Activated CD4-positive, alpha-beta T cell treated with anti-CD3 and anti-CD28 coated beads for 24 hours (primary cell): ENCODE measurements around the gene FOXP2.
"Not testable (repeated sequence)": the region's sequence is repeated elsewhere in the genome, so short reads cannot be mapped to it uniquely, and the experiment has no call there.

Experiments
- DNase-seq, 2 donors: peaks; one replicate each; pipeline ENCODE4 v3.0.0-alpha.2; 2020; ENCODE audit warnings: low read depth in 2 of 2

FOXP2 gene

DNA sequence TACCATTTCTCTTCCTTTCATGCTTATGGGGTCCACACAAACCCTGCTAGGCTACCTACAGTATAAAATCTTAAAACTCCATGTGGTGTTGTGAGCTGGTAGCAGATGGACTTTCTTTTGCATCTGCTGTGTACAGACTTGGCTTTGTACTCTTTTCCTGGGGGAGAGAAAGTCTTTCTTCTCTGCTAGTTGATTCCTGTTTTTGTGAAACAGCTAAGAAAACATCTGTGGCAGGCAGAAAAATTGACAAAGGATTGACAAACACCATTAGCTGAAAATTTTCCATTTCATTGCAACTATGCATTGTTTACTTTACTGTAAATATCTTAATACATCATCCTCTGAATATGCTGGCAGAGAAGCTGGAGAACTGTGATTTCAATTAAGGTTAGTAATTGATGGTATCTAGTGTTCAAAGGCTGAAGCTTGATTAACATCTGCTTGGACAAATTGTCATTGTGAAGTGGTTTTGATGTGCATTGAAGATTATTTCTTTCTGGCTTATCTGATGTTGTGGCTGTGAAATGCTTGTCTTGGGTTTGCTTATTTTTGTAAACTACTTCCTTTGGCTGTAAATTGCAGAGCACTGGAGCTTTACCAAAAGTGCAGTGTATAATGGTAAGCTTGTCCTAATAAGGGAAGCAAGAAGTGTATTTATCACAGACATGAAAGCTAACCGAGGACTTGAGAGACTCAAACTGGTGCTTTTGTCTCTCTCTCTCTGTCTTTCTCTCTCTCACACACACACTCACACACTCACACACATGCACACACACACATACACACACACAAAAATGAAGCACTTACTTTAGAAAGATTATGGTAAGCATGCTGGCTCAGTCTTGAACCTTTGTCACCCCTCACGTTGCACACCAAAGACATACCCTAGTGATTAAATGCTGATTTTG lies at the start of gene FOXP2:
FOXP2 (plus strand) TSS at position 660 of the 908 bp plus-strand sequence. CDS start 11,697 bp downstream, outside the sequence.
- DNase-seq: no peak

DNA sequence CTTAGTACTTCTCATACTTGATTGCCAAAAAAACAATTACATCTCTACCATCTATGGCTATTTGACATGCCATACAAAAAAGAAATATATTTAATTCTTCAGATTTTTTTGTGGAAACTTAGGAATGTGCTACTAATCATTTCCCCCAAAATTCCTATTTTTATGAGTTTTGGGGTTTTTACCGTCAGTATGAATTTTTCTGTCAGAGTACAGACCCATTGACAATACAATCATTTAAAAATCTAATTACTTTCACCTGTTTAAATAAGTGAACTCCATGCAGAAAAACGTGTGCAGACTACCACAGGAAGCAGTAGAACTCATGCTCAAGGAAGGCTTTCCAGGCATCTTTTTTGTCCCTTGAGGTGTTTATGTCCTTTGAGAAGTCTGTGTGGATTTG lies 48.8 kb upstream of the FOXP2 start:
- DNase-seq: no peak

DNA sequence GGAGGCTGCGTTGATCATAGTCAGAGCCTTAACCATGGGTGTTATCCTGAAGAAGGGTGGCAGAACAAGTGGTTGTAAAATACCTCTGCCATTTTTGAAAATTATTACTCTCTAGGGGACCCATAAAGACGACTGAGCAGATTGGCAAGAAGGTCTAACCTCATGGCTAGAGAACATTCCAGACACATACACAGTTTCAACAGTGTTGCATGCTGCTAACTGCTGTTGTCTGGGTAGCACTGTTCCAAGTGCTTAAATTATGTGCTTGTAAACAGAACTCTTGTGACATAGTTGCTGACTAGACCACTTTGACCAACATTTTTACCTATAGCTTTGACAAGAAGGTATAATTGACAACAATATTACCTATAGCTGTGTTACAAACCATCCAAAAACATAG lies 46.1 kb upstream of the FOXP2 start:
- DNase-seq: no peak

DNA sequence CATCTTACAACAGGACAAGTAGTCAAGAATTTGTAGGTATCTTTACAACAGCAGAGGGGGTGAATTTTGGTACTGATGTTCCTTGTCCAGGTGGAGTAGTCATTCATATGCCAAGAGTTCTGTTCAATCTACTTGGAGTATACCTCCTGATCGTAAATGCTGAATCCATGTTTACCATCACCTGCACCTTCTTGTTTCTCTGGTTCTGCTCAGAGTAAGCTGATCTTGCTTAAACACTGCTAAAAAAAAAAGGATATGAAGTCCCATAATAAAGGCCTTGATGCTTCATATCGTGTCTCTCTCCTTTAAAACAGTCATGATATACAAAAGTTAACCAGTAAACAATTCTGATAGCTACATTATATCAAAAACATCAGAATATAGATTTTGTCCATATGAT lies 45.3 kb upstream of the FOXP2 start:
- DNase-seq: no peak

DNA sequence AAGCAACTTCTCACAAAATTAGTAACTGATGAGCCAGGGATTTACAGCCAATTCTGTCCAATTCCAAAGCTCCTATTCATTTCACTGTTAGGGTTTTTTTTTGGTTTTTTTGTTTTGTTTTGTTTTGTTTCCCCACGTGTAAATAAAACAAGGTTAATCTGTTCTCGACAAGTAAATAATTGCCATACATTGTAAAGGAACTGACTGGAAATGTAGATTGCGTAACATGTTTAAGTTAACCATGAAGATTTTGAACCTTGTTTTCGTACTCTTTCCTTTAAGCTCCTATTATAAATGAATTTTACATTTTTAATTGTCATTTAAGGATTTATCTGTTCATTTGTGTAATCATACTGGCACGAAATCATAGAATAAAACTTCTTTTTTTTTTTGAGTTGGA lies 42.0 kb upstream of the FOXP2 start:
- no peak for DNase-seq

DNA sequence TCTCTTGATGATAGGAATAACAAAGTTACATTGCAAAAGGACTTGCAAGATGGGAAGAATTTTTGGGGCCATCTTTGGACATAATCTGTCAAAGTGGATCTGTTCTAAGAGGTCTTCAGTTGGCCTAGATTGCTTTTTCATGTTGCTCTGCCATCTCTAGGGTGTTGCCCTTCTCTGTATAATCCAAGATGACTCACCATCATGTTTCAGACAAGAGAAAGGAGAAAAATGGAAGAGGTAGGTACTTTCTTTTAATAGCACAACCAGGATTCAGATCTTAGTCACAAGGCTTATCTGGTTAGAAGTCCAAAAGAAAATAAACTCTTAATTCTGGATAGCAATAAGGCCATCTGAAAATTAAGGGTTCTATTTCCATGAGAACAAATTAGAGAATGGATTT lies 38.7 kb upstream of the FOXP2 start:
- no peak for DNase-seq

DNA sequence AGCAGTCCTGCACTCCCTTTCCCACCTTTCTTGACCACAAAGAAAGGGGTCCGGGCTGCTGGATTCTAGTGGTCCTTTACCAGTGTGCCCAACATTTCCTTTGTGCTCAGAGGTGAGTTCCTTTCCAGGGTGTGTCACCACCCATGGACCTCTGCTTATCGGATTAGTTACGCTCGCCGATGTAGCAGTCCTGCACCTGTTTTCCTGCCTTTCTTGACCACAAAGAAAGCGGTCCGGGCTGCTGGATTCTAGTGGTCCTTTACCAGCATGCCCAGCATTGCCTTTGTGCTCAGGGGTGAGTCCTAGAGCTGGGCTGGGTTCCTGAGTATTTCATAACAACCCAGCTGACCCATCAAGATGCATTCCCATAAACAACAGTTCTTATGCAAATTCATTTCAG lies 30.7 kb upstream of the FOXP2 start:
- not testable (repeated sequence) for DNase-seq

DNA sequence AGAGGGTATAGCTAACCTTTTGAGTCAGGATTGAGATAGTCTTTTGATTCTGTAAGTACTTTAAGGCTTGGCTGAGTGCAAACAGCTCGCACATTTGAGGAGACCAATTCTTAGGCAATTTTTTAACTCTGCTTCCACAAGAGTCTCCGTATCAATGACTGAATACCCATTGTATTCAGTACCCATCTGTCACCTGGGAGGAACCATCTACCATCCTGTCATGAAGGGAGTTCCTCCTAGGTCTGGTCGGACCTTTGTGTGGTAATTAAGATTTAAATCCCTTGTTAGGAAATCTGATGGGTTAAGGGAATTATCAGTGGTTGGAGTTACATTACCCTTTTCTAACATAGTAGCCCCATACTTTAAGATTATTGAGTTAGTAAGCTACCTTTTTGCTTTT lies 30.3 kb upstream of the FOXP2 start:
- not testable (repeated sequence) for DNase-seq

DNA sequence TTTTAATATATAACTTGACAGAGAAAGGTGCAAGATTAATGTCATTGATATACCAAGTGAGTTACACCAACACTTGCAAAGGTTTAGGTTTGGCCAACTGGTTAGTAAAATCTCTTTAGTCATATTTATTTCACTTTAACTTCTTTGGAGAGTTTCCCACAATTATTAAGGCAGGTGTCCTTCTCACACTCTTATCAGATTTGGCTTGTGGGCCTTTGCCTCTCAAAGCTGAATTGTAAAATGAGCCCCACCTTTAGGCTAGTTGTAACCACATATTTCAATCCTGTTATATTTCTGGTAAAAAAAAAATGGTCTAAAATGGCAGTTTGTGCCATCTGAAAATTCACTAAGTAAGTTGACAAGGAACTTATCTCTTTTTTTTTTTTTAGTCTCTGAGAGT lies 26.6 kb upstream of the FOXP2 start:
- no peak for DNase-seq

DNA sequence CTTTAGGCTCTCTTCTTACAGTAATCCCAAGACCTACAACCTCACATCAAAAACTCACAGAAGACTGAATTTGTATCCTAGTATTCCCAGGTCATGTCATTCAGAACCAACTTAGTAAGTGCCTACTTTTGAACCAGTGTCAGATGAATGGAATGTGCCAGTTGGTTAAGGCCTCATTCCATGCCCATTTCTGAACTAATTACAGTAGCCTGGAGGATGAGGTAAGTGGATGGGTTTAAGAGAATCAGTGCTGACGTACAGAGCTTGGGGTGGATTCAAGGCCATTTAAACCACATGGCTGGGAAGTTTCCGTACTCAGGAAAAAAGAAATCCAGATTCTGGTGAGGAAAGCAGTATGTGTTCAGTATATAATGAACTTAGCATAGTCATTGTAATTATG lies 21.9 kb upstream of the FOXP2 start:
- DNase-seq: no peak

DNA sequence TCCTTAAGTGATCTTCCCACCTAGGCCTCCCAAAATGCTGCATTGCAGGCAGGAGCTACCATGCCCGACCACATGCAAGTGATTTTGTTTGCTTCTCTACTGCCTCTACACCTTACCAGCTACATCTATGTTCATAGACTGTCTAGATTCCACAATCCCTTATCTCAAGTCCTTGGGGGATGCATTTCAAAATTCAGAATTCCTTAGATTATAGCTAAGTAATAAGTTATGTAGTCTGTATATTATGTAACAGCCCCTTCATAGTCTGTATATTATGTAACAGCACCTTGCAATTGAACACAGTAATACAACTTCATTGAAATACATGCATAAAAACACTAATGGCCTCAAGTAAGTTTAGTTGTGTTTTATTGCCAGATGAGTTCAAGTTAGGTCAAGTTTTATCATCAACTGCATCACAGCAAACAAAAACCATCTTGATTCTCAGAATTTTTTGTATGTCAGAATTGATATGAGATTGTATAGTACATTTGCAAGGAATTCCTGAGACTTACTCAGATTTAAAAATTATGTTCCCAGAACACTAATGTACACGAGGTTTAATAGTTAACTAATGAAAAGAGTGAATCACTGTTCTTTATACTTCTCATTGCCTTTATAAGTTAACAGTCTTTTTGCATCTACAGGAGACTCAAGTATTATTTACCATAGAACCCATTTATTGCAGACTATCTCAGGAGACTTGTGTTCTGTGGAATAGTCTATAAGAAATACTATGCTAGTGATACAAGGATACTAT lies 11.6 kb upstream of the FOXP2 start:
- DNase-seq: no peak

DNA sequence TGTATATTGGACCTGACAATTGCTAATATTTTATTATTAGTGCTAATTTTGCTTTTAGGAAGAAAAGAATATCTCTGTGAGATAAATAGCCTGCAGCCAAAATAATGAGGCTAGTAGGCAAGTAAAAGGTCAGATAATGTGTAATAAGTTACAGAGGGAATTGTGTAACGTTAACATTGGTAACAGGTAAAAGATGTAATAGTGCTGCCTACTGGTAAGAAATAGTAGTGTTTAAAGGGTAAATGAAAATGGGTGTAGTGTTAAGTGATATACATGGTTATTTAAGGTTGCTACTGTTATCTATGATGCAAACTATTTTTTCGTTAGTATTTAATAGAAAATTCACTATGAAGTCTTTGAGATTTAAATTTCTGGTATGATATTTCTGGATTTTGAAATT lies 9.2 kb upstream of the FOXP2 start:
- DNase-seq: no peak

DNA sequence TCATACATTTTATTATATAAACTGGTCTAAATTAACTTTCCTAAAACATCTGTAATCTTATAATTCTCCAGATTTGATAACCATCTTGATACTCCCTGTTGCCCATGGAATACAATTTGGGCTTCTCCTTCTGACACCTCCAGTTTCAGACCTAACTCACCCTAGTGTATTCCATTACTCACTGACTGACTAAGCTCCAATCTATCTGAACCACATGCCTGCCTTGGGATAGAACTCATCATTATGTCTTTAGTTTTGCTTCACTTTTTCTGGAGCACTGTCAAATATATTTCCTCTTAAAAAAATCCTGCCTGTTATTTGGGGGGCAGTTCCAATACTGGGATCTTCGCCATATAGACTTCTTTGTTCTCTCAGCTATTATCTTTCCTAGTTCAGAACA lies 4.9 kb upstream of the FOXP2 start:
- DNase-seq: no peak

DNA sequence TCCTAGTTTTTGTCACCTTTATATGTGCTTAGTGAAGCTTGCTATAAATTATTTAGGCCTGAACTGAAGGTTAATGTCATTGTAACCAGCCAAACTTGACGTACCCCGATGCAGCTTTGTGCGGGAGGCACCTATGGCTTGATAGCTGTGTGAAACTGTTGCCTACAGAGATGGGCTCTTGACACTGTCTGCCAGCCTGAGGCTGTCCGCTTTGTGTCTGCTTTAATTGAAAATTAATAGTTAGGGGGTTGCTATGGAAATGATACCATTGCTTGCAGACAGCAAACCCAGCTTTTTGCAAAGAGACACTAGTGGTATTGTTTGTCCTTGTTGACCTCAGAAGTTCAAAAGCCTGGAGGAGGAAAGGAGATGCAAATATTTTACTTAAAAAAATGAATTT lies 2.1 kb upstream of the FOXP2 start:
- DNase-seq: no peak

DNA sequence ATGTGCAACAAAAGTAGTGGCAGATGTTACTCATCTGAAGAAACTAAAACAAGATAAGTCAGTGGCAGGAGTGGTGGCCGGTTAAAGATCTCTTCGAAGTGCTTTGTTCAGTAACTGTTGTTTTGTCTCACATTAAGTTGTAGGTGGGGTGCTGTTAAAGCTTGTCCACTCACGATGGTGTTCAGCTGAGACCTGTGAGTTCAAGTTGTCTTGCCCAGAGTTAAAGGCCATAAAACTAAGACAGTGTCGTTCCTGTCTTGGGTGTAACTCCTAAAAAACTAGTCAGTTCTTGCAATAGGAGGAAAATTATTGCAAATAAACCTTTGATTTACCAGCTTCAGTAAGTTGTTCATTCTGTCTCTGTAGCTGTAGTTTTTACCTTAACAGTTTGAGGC lies 857 bp upstream of the FOXP2 start:
- no peak for DNase-seq

DNA sequence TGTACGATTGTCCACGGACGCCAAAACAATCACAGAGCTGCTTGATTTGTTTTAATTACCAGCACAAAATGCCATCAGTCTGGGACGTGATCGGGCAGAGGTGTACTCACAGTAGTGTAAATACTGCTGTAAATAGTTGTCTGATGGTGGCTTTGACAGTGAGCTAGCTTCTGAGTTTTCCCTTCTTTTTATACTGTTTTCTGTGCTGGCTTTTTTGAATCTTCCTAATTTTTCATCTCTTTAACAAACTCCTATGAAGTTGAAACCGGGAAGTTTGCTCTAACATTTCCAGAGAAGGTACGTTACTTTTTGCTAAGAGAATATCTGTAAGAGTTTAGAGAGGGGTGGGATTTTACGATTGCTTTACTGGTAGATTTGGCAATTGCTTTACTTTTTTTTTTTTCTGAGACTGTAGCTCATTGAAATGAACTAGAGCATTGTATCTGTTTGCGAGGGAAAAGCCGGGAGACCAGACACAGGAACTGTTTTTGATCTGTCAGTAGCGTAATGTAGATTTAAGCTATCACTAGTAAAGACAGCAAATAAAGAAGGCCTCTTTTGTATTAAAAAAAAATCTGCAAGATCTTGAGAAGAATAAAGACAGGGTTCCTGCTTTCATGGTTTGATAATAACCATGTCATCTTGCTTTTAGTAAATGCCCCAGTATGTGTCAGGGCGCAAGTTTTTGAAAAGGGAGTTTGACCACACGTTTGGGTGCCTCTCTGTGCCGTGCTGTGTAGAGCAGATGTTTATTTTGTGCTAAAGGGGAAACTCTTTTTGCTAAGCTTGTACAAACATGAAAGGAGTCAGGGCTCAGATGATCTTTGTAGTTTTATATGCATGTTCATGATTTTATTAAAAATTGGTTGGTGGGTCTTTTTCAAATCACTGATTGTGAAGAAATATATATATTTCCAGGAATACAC lies 712 bp downstream of the FOXP2 start:
- DNase-seq: no peak

DNA sequence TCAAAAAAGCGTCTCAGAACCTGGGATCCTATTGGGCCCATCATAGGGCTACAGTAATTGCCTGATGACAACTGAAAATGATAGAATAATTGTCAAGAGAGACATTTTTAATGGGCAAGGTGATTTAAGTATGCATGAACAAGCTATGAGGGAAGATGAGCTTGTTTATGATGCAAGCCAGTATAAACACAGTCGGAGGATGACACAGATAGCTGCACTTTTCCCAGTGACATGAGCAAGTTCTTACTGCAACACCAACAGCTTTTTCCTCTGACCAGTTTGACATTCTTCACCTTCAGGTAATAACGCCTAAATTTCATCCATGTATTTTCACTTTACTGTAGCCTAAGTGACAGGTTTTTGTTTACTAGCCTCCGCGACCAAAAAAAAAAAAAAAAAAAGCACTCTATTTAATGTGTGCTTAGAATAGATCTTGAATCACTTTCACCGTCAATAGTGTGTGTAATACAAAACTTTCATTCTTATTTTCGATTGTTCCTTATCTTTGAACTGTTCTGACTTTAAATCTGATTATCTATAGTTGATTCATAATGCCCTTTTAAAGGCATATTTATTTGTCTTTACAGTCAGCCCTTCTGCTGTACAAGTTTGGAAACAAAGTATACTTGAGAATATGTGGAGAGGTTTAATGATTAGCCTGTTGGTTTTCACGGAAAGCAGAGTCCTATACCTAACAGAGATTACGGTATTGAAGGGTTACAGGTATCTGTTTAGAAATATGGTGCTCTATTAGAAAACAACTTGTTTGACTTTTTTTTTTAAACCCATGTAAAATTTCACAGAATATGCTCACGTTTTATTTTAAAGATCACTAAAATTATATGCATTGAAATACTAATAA lies 1.7 kb downstream of the FOXP2 start:
- DNase-seq: no peak

DNA sequence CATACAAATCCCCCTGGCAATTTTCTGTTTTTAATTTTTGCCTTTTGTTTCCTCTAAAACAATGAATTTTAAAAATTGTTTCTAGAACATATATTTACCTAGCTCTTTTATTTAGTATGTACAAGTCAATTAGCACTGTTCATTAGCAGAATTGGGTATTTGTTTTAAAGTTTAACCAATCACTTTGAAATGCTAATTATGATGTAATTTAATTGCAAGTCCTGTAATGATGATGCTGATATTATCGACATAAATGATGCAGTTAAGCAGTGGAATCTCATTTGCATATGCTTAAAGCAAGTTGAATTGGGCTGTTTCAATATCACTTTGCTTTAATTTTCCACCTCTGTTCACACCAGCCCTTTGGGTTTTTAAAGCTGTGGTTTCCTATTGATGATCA lies 2.7 kb downstream of the FOXP2 start:
- DNase-seq: no peak

DNA sequence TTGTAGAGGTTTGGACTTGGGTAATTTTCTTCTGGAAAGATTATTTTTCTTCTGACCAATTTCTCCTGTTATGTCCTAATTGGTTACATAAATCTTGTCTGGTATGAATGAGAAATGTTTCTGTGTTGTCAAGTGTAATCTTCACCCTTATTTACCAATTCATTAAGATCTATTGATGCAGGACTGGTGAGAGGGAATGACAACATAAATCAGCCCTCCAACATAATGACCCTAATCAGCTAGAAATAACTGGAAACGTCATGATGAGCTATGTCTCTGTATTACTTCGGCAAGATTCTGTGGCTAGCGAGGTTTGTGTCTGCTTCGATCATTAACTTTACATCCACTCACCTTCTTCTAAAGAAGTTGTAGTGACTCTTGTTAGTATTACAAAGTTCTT lies 3.5 kb downstream of the FOXP2 start:
- no peak for DNase-seq

DNA sequence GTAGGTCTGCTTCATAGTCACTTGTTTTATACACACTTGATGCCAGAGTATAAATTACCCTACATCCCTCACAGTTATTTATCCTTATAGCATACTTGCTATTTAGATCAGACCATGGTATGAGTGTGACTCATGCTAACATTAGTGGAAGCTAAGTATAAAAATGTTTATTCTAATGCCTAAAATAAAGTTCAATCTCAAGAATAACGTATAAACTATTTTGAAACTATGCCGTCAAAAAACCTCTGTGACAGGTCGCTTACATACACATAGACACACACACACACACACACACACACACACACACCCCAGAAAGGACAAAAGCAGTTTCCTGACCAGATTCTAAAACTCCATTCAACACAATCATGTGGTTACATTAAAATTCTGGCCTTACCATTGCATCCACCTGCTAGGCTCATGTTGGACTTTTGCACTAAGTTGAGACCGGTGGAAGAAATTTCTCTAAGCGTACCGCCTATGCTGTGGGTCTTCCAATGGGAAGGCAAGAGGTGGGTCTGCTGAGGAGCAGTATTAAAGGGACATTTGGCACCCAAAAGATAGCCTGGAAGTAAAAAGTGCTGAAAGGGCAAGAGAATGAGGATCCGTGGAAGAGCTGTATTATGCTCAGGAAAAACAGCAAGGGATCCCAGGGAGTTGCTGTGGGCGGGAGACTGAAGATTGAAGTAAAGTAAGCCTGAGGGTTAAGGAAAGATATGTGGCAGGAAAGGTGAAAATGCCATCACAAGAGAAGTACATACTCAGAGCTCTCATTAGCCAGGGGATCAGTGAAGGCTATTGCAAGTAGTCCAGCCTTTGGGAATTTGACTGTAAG lies 5.0 kb downstream of the FOXP2 start:
- DNase-seq: no peak
